Body of pancreas (tissue), 4 donors: ENCODE measurements around the gene OSBPL6.

ENCODE experiments used
- POLR2A ChIP-seq, 3 donors: fragments of 450-650 bp; IDR thresholded peaks; one replicate each; pipeline ENCODE4 v1.6.1; 2016; ENCODE audit warnings: antibody characterized with exemption in 3 of 3, mild to moderate bottlenecking in 2 of 3
- TF ChIP-seq, protein P1 (sequence below), 7 experiments: fragments of 450-650 bp in 4 of 7; fragments of 200-600 bp in 3 of 7; sonication (generic) in 3 of 7; IDR thresholded peaks; one replicate each; pipeline ENCODE4 v1.5.1; 2016 to 2019; ENCODE audit warnings: antibody characterized with exemption in 7 of 7

- TF ChIP-seq, protein P1, sequence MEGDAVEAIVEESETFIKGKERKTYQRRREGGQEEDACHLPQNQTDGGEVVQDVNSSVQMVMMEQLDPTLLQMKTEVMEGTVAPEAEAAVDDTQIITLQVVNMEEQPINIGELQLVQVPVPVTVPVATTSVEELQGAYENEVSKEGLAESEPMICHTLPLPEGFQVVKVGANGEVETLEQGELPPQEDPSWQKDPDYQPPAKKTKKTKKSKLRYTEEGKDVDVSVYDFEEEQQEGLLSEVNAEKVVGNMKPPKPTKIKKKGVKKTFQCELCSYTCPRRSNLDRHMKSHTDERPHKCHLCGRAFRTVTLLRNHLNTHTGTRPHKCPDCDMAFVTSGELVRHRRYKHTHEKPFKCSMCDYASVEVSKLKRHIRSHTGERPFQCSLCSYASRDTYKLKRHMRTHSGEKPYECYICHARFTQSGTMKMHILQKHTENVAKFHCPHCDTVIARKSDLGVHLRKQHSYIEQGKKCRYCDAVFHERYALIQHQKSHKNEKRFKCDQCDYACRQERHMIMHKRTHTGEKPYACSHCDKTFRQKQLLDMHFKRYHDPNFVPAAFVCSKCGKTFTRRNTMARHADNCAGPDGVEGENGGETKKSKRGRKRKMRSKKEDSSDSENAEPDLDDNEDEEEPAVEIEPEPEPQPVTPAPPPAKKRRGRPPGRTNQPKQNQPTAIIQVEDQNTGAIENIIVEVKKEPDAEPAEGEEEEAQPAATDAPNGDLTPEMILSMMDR (IDR thresholded peaks at IDR 0.05), result no peak
- TF ChIP-seq POLR2A (IDR thresholded peaks at IDR 0.05), result no peak
These were observed 172.1 kb downstream of the OSBPL6 start for GRCh38 chr2:178366412-178366811.
